Activated naive CD4-positive, alpha-beta T cell treated with anti-CD3 and anti-CD28 coated beads, Interleukin-2, amount 50 U/mL, for 72 hours (primary cell): Measurements from ENCODE around the gene MED25. TPM values are rescaled to one million over a fixed set of nuclear protein-coding genes. Genes with fewer than 3 reads are reported as not detected.

Experiments used
- ATAC-seq, 2 donors: fragments of 150-1000 bp; cut with Tn5 transposase; 2 replicates each; pipeline ENCODE4 v1.10.0; 2021; ENCODE audit warnings: mild to moderate bottlenecking in 2 of 2, moderate library complexity in 2 of 2
- DNase-seq, 2 donors: peaks; one replicate each; pipeline ENCODE4 v3.0.0; 2021 to 2022; ENCODE audit warnings: low spot score in 2 of 2
- H3K27ac Mint-ChIP-seq, 2 donors: one replicate each; pipeline ENCODE4 v1.8.0; 2022; ENCODE audit warnings: mild to moderate bottlenecking in 2 of 2, mixed read lengths in 2 of 2
- H3K36me3 Mint-ChIP-seq, 2 donors: one replicate each; pipeline ENCODE4 v1.8.0; 2022; ENCODE audit warnings: mixed read lengths in 2 of 2
- H3K9me3 Mint-ChIP-seq, 2 donors: one replicate each; pipeline ENCODE4 v1.8.0; 2022; ENCODE audit warnings: mixed read lengths in 2 of 2
- total RNA-seq, 2 donors: library from RNA; stranded (reverse); gene quantifications; one replicate each; pipeline ENCODE4 v1.2.3, GENCODE V29; 2022

Gene MED25
- total RNA-seq, 2 donors from 2014 or later, result 58.4 to 68.2 TPM

- no peaks in the 10 kb centered on the region for H3K9me3 Mint-ChIP-seq
- peaks cover 4 to 6% of the 10 kb centered on the region in 2 donors for H3K36me3 Mint-ChIP-seq
- DNase-seq, result no peak
- ATAC-seq, result no peak
- no peak overlapping the region for H3K27ac Mint-ChIP-seq
These were observed 26.2 kb upstream of the MED25 start for GRCh38 chr19:49791776-49792445.

GRCh38 chr19:49792829-49793560, 25.1 kb upstream of the MED25 start:
- DNase-seq (no peak), ATAC-seq (peak in 1 of 2 donors; percentile 17)
- no peaks in the 10 kb centered on the region for H3K9me3 Mint-ChIP-seq
- H3K36me3 Mint-ChIP-seq, result peaks cover 4 to 6% of the 10 kb centered on the region in 2 donors
- peak overlapping the region in 1 of 2 donors; percentile 95 for H3K27ac Mint-ChIP-seq

- peak in 1 of 2 donors; percentile 31 for DNase-seq
- no peaks in the 10 kb centered on the region for H3K9me3 Mint-ChIP-seq
- peak; percentile 97 to 99 for ATAC-seq
- H3K36me3 Mint-ChIP-seq, result peaks cover under 1 to 6% of the 10 kb centered on the region in 2 donors
- H3K27ac Mint-ChIP-seq, result peak overlapping the region in 1 of 2 donors; percentile 95
These were observed 24.6 kb upstream of the MED25 start for GRCh38 chr19:49793561-49793840.

DNA sequence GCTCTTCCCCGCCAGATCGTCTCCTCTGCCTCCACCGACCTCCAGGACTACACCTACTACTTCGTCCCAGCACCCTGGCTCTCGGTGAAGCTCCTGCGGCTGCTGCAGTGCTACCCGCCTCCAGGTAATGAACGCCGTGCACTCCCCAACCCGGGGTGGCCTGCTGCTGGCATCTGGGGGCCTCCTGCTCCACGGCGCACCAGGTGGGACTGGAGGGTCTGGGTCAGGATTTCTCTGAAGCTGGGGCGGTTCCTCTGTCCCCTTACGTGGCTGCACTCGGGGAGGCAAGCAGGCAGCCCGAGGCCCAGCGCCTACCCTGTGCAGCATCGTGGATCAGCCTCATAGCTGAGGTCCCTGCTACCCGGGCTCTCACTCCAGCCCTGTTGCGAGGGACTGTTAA, 22.5 kb upstream of the MED25 start:
- Mint-ChIP-seq H3K27ac (no peak overlapping the region), H3K36me3 (peaks cover 0 to 6% of the 10 kb centered on the region in 2 donors), H3K9me3 (no peaks in the 10 kb centered on the region)
- no peak for DNase-seq
- no peak for ATAC-seq

DNA sequence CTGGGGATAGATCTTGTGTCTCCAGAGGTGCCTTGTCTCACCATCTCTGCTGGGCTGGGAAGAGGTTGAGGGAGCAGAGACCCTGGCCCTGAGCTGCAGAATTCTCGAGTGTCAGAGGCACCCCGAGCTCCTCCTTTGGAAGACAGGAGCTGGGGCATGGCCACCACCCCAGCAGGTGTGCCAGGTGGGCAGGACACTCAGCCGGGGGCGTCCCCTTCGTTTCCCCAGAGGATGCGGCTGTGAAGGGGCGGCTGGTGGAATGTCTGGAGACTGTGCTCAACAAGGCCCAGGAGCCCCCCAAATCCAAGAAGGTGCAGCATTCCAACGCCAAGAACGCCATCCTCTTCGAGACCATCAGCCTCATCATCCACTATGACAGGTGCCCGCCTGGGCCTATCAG, 19.5 kb upstream of the MED25 start:
- peaks cover 0 to 6% of the 10 kb centered on the region in 2 donors for H3K36me3 Mint-ChIP-seq
- H3K27ac Mint-ChIP-seq, result no peak overlapping the region
- ATAC-seq (no peak), DNase-seq (no peak)
- no peaks in the 10 kb centered on the region for H3K9me3 Mint-ChIP-seq

DNA sequence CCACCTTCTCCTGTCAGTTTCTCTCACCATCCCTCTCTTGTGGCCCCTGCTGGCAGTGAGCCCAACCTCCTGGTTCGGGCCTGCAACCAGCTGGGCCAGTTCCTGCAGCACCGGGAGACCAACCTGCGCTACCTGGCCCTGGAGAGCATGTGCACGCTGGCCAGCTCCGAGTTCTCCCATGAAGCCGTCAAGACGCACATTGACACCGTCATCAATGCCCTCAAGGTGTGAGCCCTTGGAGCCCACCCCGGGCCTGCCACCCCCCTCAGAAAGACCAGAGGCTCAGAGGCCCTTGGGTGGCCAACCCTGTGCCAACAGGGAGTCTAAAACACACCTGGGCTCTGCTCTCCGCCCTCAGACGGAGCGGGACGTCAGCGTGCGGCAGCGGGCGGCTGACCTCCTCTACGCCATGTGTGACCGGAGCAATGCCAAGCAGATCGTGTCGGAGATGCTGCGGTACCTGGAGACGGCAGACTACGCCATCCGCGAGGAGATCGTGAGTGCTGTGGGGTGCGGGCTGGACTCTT, 18.8 kb upstream of the MED25 start:
- H3K9me3 Mint-ChIP-seq, result no peaks in the 10 kb centered on the region
- no peak for DNase-seq
- peaks cover 0 to 6% of the 10 kb centered on the region in 2 donors for H3K36me3 Mint-ChIP-seq
- H3K27ac Mint-ChIP-seq, result no peak overlapping the region
- no peak for ATAC-seq

DNA sequence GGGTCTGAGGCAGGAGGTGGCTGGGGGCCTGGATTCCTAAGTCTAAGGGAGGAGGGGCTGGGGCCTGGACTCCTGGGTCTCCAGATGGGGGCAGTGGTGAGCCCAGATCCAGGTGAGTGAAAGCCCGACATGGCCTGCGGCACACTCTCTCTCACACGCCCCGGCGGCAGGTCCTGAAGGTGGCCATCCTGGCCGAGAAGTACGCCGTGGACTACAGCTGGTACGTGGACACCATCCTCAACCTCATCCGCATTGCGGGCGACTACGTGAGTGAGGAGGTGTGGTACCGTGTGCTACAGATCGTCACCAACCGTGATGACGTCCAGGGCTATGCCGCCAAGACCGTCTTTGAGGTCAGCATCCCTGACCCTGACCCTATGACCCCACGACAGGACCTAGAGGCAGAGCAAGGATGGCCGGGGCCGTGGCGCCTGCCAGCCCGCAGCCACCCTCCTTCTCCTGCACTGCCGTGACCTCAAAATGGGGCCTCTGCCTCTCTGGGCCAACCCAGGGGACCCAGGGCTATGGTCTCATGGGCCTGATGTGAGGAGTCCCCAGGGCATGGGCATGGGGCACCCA, 18.2 kb upstream of the MED25 start:
- Mint-ChIP-seq H3K9me3 (no peaks in the 10 kb centered on the region), H3K36me3 (peaks cover 0 to 6% of the 10 kb centered on the region in 2 donors), H3K27ac (no peak overlapping the region)
- DNase-seq (no peak), ATAC-seq (no peak)

GRCh38 chr19:49800771-49801170, 17.3 kb upstream of the MED25 start:
- no peak overlapping the region for H3K27ac Mint-ChIP-seq
- DNase-seq (no peak), ATAC-seq (no peak)
- no peaks in the 10 kb centered on the region for H3K9me3 Mint-ChIP-seq
- peaks cover 0 to 6% of the 10 kb centered on the region in 2 donors for H3K36me3 Mint-ChIP-seq

GRCh38 chr19:49801401-49801888, 16.6 kb upstream of the MED25 start:
- H3K27ac Mint-ChIP-seq, result peak overlapping the region in 1 of 2 donors; percentile 84
- no peaks in the 10 kb centered on the region for H3K9me3 Mint-ChIP-seq
- ATAC-seq, result no peak
- peaks cover 0 to 3% of the 10 kb centered on the region in 2 donors for H3K36me3 Mint-ChIP-seq
- no peak for DNase-seq

DNA sequence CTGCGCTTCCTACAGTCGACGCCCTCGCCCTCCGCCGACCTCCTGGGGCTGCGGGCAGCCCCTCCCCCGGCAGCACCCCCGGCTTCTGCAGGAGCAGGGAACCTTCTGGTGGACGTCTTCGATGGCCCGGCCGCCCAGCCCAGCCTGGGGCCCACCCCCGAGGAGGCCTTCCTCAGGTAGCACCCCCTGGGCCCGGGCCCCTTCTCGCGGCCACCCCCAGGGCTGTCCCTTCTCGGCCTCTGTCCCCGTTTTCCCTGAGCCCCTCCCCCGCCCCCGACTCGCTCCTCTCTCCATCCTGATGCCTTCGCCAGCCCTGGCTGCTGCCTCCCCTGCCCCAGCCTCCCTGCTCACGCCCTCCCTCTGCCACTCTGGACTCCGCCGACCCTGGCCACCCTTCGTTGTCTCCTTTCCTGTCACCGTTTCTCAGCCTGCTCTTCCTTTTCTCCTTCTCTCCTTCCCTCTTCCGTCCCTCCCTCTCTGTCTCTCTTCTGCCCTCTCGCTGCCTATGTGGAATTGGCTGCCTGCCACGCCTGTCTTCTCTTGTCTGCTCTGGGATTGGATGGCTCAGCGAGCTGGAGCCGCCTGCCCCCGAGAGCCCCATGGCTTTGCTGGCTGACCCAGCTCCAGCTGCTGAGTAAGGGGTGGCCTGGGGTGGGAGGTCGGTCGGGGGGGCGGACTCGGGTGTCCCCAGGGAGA, 16.0 kb upstream of the MED25 start:
- H3K36me3 Mint-ChIP-seq, result no peaks in the 10 kb centered on the region
- no peaks in the 10 kb centered on the region for H3K9me3 Mint-ChIP-seq
- no peak overlapping the region for H3K27ac Mint-ChIP-seq
- ATAC-seq (no peak), DNase-seq (no peak)

- Mint-ChIP-seq H3K27ac (no peak overlapping the region), H3K9me3 (no peaks in the 10 kb centered on the region), H3K36me3 (no peaks in the 10 kb centered on the region)
- no peak for ATAC-seq
- no peak for DNase-seq
These were observed 15.1 kb upstream of the MED25 start for GRCh38 chr19:49802836-49803528.

DNA sequence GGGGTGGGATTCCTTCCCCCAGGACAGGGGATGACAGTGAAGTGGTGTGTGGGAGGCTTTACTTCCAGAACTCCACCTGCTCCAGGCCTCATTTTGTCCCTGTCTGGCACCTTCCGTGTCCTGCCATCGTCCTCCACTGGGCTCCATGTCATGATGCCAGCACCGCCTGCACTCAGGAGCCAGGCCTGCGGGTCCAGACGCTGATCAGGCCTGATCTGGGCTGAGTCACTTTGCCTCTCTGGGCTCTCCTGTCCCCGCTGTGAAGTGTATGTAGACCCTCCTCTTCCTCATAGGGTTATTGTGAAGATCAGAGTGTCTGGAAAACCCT, 14.6 kb upstream of the MED25 start:
- ATAC-seq (no peak), DNase-seq (no peak)
- no peaks in the 10 kb centered on the region for H3K9me3 Mint-ChIP-seq
- no peaks in the 10 kb centered on the region for H3K36me3 Mint-ChIP-seq
- H3K27ac Mint-ChIP-seq, result peak overlapping the region in 1 of 2 donors; percentile 87

GRCh38 chr19:49805822-49806619, 12.1 kb upstream of the MED25 start:
- DNase-seq (no peak), ATAC-seq (no peak)
- Mint-ChIP-seq H3K36me3 (no peaks in the 10 kb centered on the region), H3K9me3 (no peaks in the 10 kb centered on the region), H3K27ac (peak overlapping the region in 1 of 2 donors; percentile 6)

DNA sequence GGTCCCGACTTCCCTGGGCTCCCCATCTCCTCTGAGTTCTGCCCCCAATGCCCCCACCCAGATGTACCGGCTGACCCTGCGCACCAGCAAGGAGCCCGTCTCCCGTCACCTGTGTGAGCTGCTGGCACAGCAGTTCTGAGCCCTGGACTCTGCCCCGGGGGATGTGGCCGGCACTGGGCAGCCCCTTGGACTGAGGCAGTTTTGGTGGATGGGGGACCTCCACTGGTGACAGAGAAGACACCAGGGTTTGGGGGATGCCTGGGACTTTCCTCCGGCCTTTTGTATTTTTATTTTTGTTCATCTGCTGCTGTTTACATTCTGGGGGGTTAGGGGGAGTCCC, 11.5 kb upstream of the MED25 start:
- ATAC-seq, result no peak
- DNase-seq, result no peak
- no peaks in the 10 kb centered on the region for H3K9me3 Mint-ChIP-seq
- H3K36me3 Mint-ChIP-seq, result no peaks in the 10 kb centered on the region
- H3K27ac Mint-ChIP-seq, result peak overlapping the region in 1 of 2 donors; percentile 6

GRCh38 chr19:49807058-49807903, 10.8 kb upstream of the MED25 start:
- ATAC-seq, result no peak
- Mint-ChIP-seq H3K9me3 (no peaks in the 10 kb centered on the region), H3K36me3 (no peaks in the 10 kb centered on the region), H3K27ac (peak overlapping the region; percentile 33 to 44)
- DNase-seq, result no peak
